Measurements from ENCODE around the gene ZNF433. TPM values are rescaled to one million over a fixed set of nuclear protein-coding genes. Genes with fewer than 3 reads are reported as not detected.

The ZNF433 gene
- not detected in 5 replicates for total RNA-seq (2022; extraction: Qiagen RNA extraction)

DNA sequence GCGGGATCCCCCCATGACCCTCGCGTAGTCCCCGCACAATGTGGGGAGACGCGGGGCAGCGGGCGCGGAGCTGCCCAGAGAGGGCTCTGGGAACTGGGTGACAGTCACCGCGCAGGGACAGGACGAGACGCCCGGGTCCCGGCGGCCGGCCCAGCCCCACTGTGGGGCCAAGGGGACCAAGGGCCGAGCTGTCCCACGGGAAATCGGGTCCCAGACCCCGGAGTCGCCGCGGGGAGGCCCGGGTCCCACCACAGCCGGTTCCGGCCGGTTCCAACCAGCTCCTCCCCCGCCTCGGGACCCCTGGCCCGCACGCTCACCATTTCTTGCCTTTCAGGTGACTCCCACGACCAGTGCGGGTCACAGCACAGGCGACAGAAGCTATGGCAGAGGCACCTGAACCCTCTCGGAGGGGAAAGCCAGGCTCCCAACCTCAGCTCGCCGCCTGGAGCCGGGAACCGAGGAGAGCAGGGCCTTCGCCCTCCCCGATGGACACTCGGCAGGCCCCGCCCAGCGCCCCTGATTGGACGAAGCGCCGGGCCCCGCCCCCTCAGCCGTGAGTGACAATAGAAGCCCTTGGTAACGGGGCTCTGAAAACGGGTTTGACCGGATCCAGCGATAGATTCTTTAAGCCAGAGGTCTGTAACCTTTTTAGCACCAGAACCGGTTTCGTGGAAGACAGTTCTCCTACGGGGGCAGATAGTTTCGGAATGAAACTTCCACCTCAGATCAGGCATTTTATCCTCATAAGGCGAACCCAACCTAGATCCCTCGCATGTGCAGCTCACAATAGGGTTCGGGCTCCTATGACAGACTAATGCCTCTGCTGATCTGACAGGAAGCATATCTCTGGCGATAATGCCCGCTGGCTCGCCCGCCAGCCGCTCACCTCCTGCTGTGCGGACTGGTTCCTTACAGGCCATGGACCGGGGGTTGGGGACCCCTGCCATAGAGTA is at the start of gene ZNF433:
Gene ZNF433, minus strand, starts transcription at position 460 of the 953 bp plus-strand sequence. Its CDS starts 140 bp downstream, at position 320.

DNA sequence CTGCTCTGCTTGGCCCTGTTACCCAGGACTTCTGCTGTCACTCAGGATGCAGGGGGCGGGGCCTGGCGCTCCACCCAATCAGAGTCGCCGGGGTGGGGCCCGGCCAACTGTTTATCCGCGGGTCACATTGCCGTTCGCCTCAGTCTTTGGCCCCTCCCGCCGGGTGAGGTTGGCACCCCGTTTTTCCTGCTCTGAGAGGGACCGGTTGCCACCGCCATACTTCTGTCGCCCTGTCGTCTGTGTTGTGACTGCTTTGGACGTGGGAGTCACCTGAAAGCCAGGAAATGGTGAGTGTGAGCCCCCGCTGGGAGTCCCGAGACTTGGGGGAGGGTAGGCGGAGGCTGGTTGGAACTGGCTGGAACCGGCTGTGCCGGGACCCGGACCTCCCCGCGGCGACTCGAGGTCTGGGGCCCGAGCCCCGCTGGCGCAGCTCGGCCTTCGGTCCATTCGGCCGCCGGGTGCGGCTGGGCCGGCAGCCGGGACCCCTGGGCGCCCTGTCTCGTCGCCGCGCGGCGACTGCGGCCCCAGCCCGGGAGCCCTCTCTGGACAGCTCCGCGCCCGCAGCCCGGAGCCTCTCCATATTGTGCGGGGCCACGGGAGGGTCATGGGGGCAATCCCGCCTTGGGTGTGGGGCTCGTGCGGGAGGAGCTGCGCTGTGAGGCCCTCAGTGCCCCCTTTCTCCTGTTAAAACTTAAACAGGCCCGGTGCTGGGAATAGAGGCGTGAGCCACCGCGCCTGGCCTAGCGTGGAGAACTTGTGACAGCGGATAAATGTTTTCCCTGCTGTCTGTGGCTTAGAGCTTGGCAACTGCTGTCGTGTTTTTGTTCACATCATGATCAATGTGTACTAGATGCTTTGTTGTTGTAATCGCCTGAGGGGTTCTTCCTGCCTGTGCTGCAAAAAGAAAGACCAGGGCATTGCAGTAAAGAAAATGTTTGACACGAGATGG is 29.4 kb upstream of the ZNF433 start, which contains the start of gene ZNF844:
Gene ZNF844, plus strand, starts transcription at position 142 of the 949 bp plus-strand sequence. Its CDS starts 143 bp downstream, at position 285.

DNA sequence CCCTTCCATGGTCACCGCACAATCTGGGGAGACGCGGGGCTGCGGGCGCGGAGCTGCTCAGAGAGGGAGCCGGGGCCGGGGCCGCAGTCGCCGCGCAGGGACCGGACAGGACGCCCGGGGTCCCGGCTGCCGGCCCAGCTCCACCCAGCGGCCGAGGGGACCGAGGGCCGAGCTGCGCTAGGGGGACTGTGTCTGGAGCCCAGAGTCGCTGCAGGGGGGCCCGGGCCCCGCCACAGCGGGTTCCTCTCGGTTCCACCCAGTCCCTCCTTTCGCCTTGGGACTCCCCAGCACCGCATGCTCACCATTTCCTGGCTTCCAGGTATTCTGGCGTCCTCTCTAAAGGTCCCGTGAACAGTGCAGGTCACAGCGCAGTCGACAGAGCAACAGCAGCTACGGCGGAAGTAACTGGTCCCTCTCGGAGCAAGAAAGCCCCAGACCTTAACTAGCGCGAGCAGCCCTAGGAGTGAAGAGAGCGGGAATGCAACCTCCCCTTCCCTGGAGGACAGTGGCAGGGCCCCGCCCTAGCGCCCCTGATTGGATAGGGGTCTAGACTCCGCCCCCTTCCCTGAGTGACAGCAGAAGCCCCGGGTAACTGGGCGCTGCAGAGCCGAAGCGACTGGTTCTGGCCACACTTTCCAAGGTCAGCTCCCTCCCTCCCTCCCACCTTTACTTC is 17.2 kb upstream of the ZNF433 start, which contains the start of gene ZNF878:
Gene ZNF878, minus strand, starts transcription at position 465 of the 673 bp plus-strand sequence. Its CDS starts 160 bp downstream, at position 305.

DNA sequence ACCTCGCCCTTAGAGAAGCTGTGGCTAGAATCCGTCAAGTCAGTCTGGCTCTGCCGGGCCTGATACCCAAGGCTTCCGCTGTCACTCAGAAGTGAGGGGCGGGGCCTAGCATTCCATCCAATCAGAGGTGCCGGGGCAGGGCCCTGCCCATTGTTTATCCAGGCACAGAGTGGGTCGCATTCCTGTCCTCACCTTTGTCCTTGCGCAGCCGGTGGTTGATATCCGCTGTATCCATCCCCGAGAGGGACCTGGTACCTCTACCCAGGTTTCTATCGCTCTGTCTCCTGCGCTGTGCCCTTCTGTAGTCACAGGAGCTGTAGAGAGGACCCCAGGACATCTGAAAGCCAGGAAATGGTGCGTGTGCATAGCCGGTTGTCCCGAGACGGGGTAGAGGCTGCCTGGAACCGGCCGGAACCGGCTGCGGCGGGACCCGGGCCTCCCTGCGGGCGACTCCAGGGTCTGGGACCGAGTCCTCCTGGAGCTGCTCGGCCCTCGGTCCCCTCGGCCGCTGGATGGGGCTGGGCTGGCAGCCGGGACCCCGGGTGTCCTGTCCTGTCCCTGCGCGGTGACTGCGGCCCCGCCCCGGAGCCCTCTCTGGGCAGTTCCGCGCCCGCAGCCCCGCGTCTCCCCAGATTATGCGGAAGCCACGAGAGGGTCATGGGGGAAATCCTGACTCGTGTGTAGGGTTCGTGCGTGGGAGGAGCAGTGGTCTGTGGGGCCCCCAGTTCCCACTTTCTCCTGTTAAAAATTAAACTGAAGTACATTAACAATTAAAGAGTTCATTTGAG is 70.4 kb downstream of the ZNF433 start, which contains the start of gene ZNF763:
Gene ZNF763, plus strand, starts transcription at position 183 of the 788 bp plus-strand sequence. Its CDS starts 169 bp downstream, at position 352.

Other genes with a start within 250 kb of the ZNF433 start
- not detected in 5 replicates for gene ZNF491, start 237.2 kb downstream of the ZNF433 start, total RNA-seq (2022; extraction: Qiagen RNA extraction)
- gene ZNF440, start 221.4 kb downstream of the ZNF433 start, total RNA-seq (2022; extraction: Qiagen RNA extraction): 0.02 to 0.07 TPM (median 0.05 TPM) in 5 replicates
- gene ZNF439, start 187.0 kb downstream of the ZNF433 start, total RNA-seq (2022; extraction: Qiagen RNA extraction): not detected in 5 replicates
- gene ZNF69, start 147.9 kb downstream of the ZNF433 start, total RNA-seq (2022; extraction: Qiagen RNA extraction): not detected in 5 replicates
- 0.16 to 0.27 TPM (median 0.23 TPM) in 5 replicates for gene ZNF700, start 110.6 kb downstream of the ZNF433 start, total RNA-seq (2022; extraction: Qiagen RNA extraction)
- gene ZNF763, start 70.6 kb downstream of the ZNF433 start, total RNA-seq (2022; extraction: Qiagen RNA extraction): not detected in 5 replicates
- gene ZNF878, start 17.3 kb upstream of the ZNF433 start, total RNA-seq (2022; extraction: Qiagen RNA extraction): not detected in 5 replicates
- gene ZNF844, start 29.1 kb upstream of the ZNF433 start, total RNA-seq (2022; extraction: Qiagen RNA extraction): 0.01 TPM in 1 of 5 replicates, not detected in the others
- 0.07 to 0.14 TPM in 2 of 5 replicates, not detected in the others for gene ZNF20, start 104.7 kb upstream of the ZNF433 start, total RNA-seq (2022; extraction: Qiagen RNA extraction)
- gene ZNF625, start 121.1 kb upstream of the ZNF433 start, total RNA-seq (2022; extraction: Qiagen RNA extraction): not detected in 5 replicates
- 1.3 to 1.6 TPM (median 1.5 TPM) in 5 replicates for gene ZNF136, start 127.4 kb upstream of the ZNF433 start, total RNA-seq (2022; extraction: Qiagen RNA extraction)